Mesothelial cell of epicardium (in vitro differentiated cells): ENCODE measurements around the gene STAC2. TPM values are rescaled to one million over a fixed set of nuclear protein-coding genes. Genes with fewer than 3 reads are reported as not detected.

Source experiments
- DNase-seq, 2 experiments: peaks; one replicate each; pipeline ENCODE4 v3.0.0; 2021; ENCODE audit warnings: low spot score in 2 of 2; ENCODE audit not compliant: unreplicated experiment in 2 of 2
- H3K27ac Mint-ChIP-seq: 2 replicates; pipeline ENCODE4 v1.8.0; 2021; ENCODE audit warnings: mixed read lengths
- H3K27me3 Mint-ChIP-seq: 2 replicates; pipeline ENCODE4 v1.8.0; 2021; ENCODE audit warnings: low read depth, mixed read lengths
- H3K36me3 Mint-ChIP-seq: 2 replicates; pipeline ENCODE4 v1.8.0; 2021; ENCODE audit warnings: mixed read lengths
- H3K4me1 Mint-ChIP-seq: 2 replicates; pipeline ENCODE4 v1.8.0; 2021; ENCODE audit warnings: mixed read lengths
- H3K4me3 Mint-ChIP-seq: 2 replicates; pipeline ENCODE4 v1.8.0; 2021; ENCODE audit warnings: mild to moderate bottlenecking, moderate library complexity, mixed read lengths
- H3K9me3 Mint-ChIP-seq: 2 replicates; pipeline ENCODE4 v1.8.0; 2021; ENCODE audit warnings: mixed read lengths
- CTCF ChIP-seq: fragments of 200-600 bp; sonication (generic); IDR thresholded peaks from one replicate; pipeline ENCODE4 v1.5.0; 2021; ENCODE audit warnings: antibody characterized with exemption; ENCODE audit not compliant: unreplicated experiment
- total RNA-seq: library from RNA; stranded (reverse); gene quantifications from 3 replicates; pipeline ENCODE4 v1.2.1, GENCODE V29; 2021

Gene STAC2
- total RNA-seq, 1 donor from 2014 or later: 0.63 TPM

GRCh38 chr17:39204245-39204644 is 21.5 kb downstream of the STAC2 start:
- peaks cover 18% of the 10 kb centered on the region for H3K27me3 Mint-ChIP-seq
- no peaks in the 10 kb centered on the region for H3K9me3 Mint-ChIP-seq
- no peak for TF ChIP-seq CTCF
- H3K36me3 Mint-ChIP-seq: peaks cover 24% of the 10 kb centered on the region
- H3K4me3 Mint-ChIP-seq: no peak overlapping the region
- H3K4me1 Mint-ChIP-seq: peaks cover 28% of the 10 kb centered on the region
- no peak overlapping the region for H3K27ac Mint-ChIP-seq
- DNase-seq: no peak

- no peak for DNase-seq
- no peak for TF ChIP-seq CTCF
- peaks cover 32% of the 10 kb centered on the region for H3K4me1 Mint-ChIP-seq
- H3K4me3 Mint-ChIP-seq: peak overlapping the region; percentile 95
- no peaks in the 10 kb centered on the region for H3K27me3 Mint-ChIP-seq
- H3K27ac Mint-ChIP-seq: peak overlapping the region; percentile 100
- H3K9me3 Mint-ChIP-seq: no peaks in the 10 kb centered on the region
- peaks cover 24% of the 10 kb centered on the region for H3K36me3 Mint-ChIP-seq
These were observed 24.7 kb downstream of the STAC2 start for GRCh38 chr17:39200957-39201510.

GRCh38 chr17:39200070-39200879 is 25.5 kb downstream of the STAC2 start, which contains the start of gene RPL19:
Gene RPL19 (plus strand): TSS chr17:39200283. CDS start chr17:39200345, 62 bp downstream.
- peak; percentile 53 to 81 for DNase-seq
- no peaks in the 10 kb centered on the region for H3K9me3 Mint-ChIP-seq
- peaks cover 38% of the 10 kb centered on the region for H3K4me1 Mint-ChIP-seq
- H3K4me3 Mint-ChIP-seq: peak within 1 kb of the TSS; percentile 95
- H3K27me3 Mint-ChIP-seq: no peaks in the 10 kb centered on the region
- no peak for TF ChIP-seq CTCF
- H3K27ac Mint-ChIP-seq: peak within 1 kb of the TSS; percentile 100
- H3K36me3 Mint-ChIP-seq: peaks cover 24% of the 10 kb centered on the region

GRCh38 chr17:39199820-39200069 is 26.0 kb downstream of the STAC2 start:
- DNase-seq: peak; percentile 66 to 84
- peaks cover 22% of the 10 kb centered on the region for H3K36me3 Mint-ChIP-seq
- no peak for TF ChIP-seq CTCF
- H3K27me3 Mint-ChIP-seq: no peaks in the 10 kb centered on the region
- peaks cover 41% of the 10 kb centered on the region for H3K4me1 Mint-ChIP-seq
- no peaks in the 10 kb centered on the region for H3K9me3 Mint-ChIP-seq
- peak overlapping the region; percentile 95 for H3K4me3 Mint-ChIP-seq
- peak overlapping the region; percentile 100 for H3K27ac Mint-ChIP-seq

GRCh38 chr17:39198186-39198566 is 27.6 kb downstream of the STAC2 start:
- Mint-ChIP-seq H3K4me1 (peaks cover 45% of the 10 kb centered on the region), H3K27me3 (no peaks in the 10 kb centered on the region), H3K4me3 (peak overlapping the region; percentile 95), H3K27ac (peak overlapping the region; percentile 53), H3K36me3 (peaks cover 10% of the 10 kb centered on the region), H3K9me3 (no peaks in the 10 kb centered on the region)
- no peak for DNase-seq
- TF ChIP-seq CTCF: no peak
